ENCODE data around the gene MAD1L1.

DNA sequence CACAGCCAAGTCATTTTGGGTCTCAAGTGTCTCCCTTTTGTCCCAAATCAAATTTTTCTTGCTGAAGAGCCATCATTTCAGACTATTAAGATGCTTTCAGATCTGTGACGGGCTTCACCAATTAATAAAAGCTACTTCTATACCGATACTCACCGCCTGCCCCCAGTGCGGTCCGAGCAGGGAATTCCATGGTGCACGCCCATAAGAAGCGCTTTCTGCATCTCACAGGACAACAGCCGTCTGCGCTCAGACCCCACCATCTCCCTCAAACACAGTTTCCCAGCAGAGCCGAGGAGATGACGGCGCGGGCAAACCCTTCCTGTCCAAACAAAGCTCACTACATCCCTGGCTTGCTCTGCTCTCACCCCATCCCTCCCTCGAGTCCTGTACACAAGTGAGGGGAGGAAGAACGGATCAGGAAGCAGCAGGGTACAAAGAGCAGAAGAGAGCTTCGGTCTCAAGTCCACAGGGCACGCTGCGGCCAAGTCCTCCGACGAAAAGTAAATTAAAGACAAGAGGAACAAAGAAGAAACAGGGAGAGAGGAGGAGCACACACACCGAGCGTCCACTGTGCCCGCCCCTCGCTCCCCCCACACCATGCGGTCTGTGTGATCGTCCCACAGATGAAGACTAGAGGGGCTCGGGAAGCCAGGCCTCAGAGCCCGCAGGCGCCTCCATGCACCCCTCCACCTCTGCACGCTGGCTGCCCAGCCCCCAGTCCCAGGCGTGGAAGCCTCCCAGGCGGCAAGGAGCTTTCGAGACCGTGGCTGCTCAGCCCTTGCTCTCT is 121.9 kb downstream of the MAD1L1 start:
- TF ChIP-seq, protein P1, sequence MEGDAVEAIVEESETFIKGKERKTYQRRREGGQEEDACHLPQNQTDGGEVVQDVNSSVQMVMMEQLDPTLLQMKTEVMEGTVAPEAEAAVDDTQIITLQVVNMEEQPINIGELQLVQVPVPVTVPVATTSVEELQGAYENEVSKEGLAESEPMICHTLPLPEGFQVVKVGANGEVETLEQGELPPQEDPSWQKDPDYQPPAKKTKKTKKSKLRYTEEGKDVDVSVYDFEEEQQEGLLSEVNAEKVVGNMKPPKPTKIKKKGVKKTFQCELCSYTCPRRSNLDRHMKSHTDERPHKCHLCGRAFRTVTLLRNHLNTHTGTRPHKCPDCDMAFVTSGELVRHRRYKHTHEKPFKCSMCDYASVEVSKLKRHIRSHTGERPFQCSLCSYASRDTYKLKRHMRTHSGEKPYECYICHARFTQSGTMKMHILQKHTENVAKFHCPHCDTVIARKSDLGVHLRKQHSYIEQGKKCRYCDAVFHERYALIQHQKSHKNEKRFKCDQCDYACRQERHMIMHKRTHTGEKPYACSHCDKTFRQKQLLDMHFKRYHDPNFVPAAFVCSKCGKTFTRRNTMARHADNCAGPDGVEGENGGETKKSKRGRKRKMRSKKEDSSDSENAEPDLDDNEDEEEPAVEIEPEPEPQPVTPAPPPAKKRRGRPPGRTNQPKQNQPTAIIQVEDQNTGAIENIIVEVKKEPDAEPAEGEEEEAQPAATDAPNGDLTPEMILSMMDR (IDR thresholded peaks at IDR 0.05) = no peak
- no peak for TF ChIP-seq POLR2A (IDR thresholded peaks at IDR 0.05)
